Endothelial cell of umbilical vein (primary cell): ENCODE data around the gene GRPEL1. TPM values are rescaled to one million over a fixed set of nuclear protein-coding genes. Genes with fewer than 3 reads are reported as not detected.

Experiments
- BruUV-seq: library from RNA; stranded (reverse); fragments of 400-500 nt; replicated peaks from 2 replicates; lab custom pipeline; 2021; lab: Mats Ljungman, UMichigan
- CTCF ChIA-PET: fragments of 300-600, 350-600 bp; sonication (Branson Sonifier 250); formaldehyde crosslinking; loops from one replicate; lab custom pipeline; 2021; ENCODE audit warnings: antibody characterized with exemption, inconsistent platforms; lab: Charles Lee
- POLR2A ChIA-PET: fragments of 300-600, 350-600 bp; sonication (Branson Sonifier 250); formaldehyde crosslinking; loops from one replicate; lab custom pipeline; 2021; ENCODE audit warnings: antibody characterized with exemption, inconsistent platforms; lab: Charles Lee
- DNase-seq: peaks from one replicate; pipeline ENCODE4 v3.0.0-alpha.2; 2011; ENCODE audit warnings: low read depth, low spot score
- FAIRE-seq: peaks from 2 replicates; lab custom pipeline; 2011; peaks lifted over from hg19 to GRCh38; lab: Jason Lieb, UNC
- H2AFZ ChIP-seq: 2 replicates; pipeline ENCODE4 v1.6.0; 2012; ENCODE audit warnings: low read depth, low read length, control low read depth, inconsistent platforms
- H3K27ac ChIP-seq: 2 replicates; pipeline ENCODE4 v1.5.1; 2011; ENCODE audit warnings: low read depth, mild to moderate bottlenecking, control low read depth, low read length, moderate library complexity; ENCODE audit not compliant: insufficient read depth
- H3K27me3 ChIP-seq, 2 experiments: 2 replicates each; pipeline versions ENCODE4 v1.6.0 to v1.6.1; 2011; ENCODE audit warnings: low read length in 2 of 2, mixed read lengths in 1 of 2; ENCODE audit not compliant: control insufficient read depth in 2 of 2, insufficient read depth in 2 of 2
- H3K36me3 ChIP-seq, 2 experiments: 2 replicates in 1 of 2; 3 replicates in 1 of 2; pipeline ENCODE4 v1.5.1; 2011; ENCODE audit warnings: low read length in 2 of 2, mild to moderate bottlenecking in 1 of 2, moderate library complexity in 1 of 2; ENCODE audit not compliant: control insufficient read depth in 2 of 2, insufficient read depth in 2 of 2; ENCODE audit errors: extremely low read depth in 1 of 2
- H3K4me1 ChIP-seq: 3 replicates; pipeline ENCODE4 v1.5.1; 2011; ENCODE audit warnings: mild to moderate bottlenecking, low read length; ENCODE audit not compliant: control insufficient read depth, insufficient read depth; ENCODE audit errors: extremely low read depth
- H3K4me2 ChIP-seq: 2 replicates; pipeline ENCODE4 v1.6.1; 2011; ENCODE audit warnings: low read length, control low read depth, mixed read lengths; ENCODE audit not compliant: insufficient read depth
- H3K4me3 ChIP-seq, 3 experiments: fragments of 200-600 bp in 1 of 3; sonication (generic), shearing (Covaris generic) in 1 of 3; replicated peaks in 1 of 3; 2 replicates each; pipeline ENCODE4 v1.5.1; 2011 to 2016; ENCODE audit warnings: control low read depth in 3 of 3, low read length in 3 of 3, mild to moderate bottlenecking in 2 of 3, inconsistent platforms in 1 of 3, low read depth in 1 of 3, moderate library complexity in 1 of 3; ENCODE audit not compliant: insufficient read depth in 1 of 3
- H3K79me2 ChIP-seq: 2 replicates; pipeline ENCODE4 v1.6.0; 2012; ENCODE audit warnings: low read length, inconsistent platforms; ENCODE audit not compliant: control insufficient read depth, insufficient read depth
- H3K9ac ChIP-seq: replicated peaks from 2 replicates; pipeline ENCODE3; 2011; ENCODE audit warnings: low read length, control low read depth; ENCODE audit not compliant: insufficient read depth; ENCODE audit errors: extremely low read depth
- H3K9me1 ChIP-seq: replicated peaks from 3 replicates; pipeline ENCODE4 v1.6.0; 2011; ENCODE audit warnings: mild to moderate bottlenecking, low read length; ENCODE audit not compliant: control insufficient read depth, insufficient read depth; ENCODE audit errors: extremely low read depth
- H3K9me3 ChIP-seq: replicated peaks from 2 replicates; pipeline ENCODE4 v1.5.1; 2012; ENCODE audit warnings: low read length, inconsistent platforms; ENCODE audit not compliant: control insufficient read depth, insufficient read depth
- H4K20me1 ChIP-seq: replicated peaks from 2 replicates; pipeline ENCODE3; 2011; ENCODE audit warnings: mild to moderate bottlenecking, low read length; ENCODE audit not compliant: control insufficient read depth, insufficient read depth; ENCODE audit errors: extremely low read depth
- CTCF ChIP-seq, 2 donors: IDR thresholded peaks; 1 replicate in 1 of 2; 2 replicates in 1 of 2; pipeline ENCODE4 v1.5.1; 2011; ENCODE audit warnings: low read length in 2 of 2, mild to moderate bottlenecking in 2 of 2, moderate library complexity in 2 of 2, control low read depth in 1 of 2, inconsistent platforms in 1 of 2, low read depth in 1 of 2; ENCODE audit not compliant: insufficient read depth in 1 of 2; ENCODE audit errors: extremely low read depth in 1 of 2
- EZH2 ChIP-seq: IDR thresholded peaks from 2 replicates; pipeline ENCODE4 v1.6.1; 2012; ENCODE audit warnings: borderline replicate concordance, low read depth, mild to moderate bottlenecking, moderate library complexity, low read length, inconsistent platforms; ENCODE audit not compliant: severe bottlenecking
- FOS ChIP-seq: IDR thresholded peaks from 2 replicates; pipeline ENCODE4 v1.6.1; 2011; ENCODE audit warnings: mild to moderate bottlenecking, low read length, moderate library complexity, borderline replicate concordance; ENCODE audit not compliant: insufficient read depth
- POLR2A ChIP-seq: IDR thresholded peaks from 2 replicates; pipeline ENCODE4 v1.6.1; 2012; ENCODE audit warnings: low read depth, mild to moderate bottlenecking, control low read depth, low read length
- POLR2AphosphoS5 ChIP-seq: IDR thresholded peaks from 2 replicates; pipeline ENCODE4 v1.6.1; 2012; ENCODE audit warnings: low read depth, mild to moderate bottlenecking, control low read depth, low read length, moderate library complexity; ENCODE audit not compliant: insufficient read depth
- dilution Hi-C: fragments of 300-500 bp; cut with MboI; formaldehyde crosslinking; loops from one replicate; pipeline ENCODE4 v1.15.0; 2019; ENCODE audit warnings: low sequenced_read_pairs; ENCODE audit not compliant: extremely low pct_ligation_motif_present
- intact Hi-C: fragments of 100-400 bp; cut with micrococcal nuclease; formaldehyde crosslinking; loops from one replicate; pipeline ENCODE4 v1.10.0; 2022
- polyA plus RNA-seq, 4 experiments: library from polyadenylated mRNA; depleted of rRNA in 3 of 4; stranded (reverse) in 3 of 4; unstranded in 1 of 4; fragments of >200 nt; gene quantifications; 2 replicates each; pipeline versions ENCODE4 v1.2.1 to v1.2.3, GENCODE V29; 2011 to 2012; ENCODE audit warnings: missing spikeins in 1 of 4
- total RNA-seq: library from RNA; stranded (reverse); gene quantifications from 2 replicates; pipeline ENCODE4 v1.2.3, GENCODE V29; 2021
- TF ChIP-seq, protein P1 (sequence below): IDR thresholded peaks from 2 replicates; pipeline ENCODE4 v1.6.1; 2011; ENCODE audit not compliant: insufficient read depth, insufficient read length

GRPEL1 gene
- total and polyA plus RNA-seq, 2 donors (not counting 3 experiments of a cell fraction or from before 2014, with no cell fraction given), result 17.3 to 42.6 TPM

GRCh38 chr4:7024336-7024890, 43.5 kb downstream of the GRPEL1 start:
- Histone ChIP-seq H3K9me3 (no peaks in the 10 kb centered on the region), H3K9ac (no peak overlapping the region), H3K79me2 (no peaks in the 10 kb centered on the region), H3K4me1 (no peaks in the 10 kb centered on the region), H4K20me1 (no peaks in the 10 kb centered on the region), H3K27ac (no peak overlapping the region), H3K9me1 (no peaks in the 10 kb centered on the region), H3K4me3 (no peak overlapping the region), H3K27me3 (no peaks in the 10 kb centered on the region), H3K4me2 (no peak overlapping the region), H3K36me3 (peaks cover 0 to 17% of the 10 kb centered on the region in 2 experiments), H2AFZ (no peak overlapping the region)
- CTCF ChIA-PET, result no interaction called here
- BruUV-seq, result no TSS peak
- intact Hi-C loops (no loop called here), dilution Hi-C loops (loop anchor here (5.0 kb wide), 1 partner anchor 37 kb away; no protein-coding TSS in a partner anchor)
- POLR2A ChIA-PET, result no interaction called here
- FAIRE-seq (no peak), DNase-seq (no peak)
- TF ChIP-seq CTCF (IDR thresholded peaks at IDR 0.05; ENCODE audit: extremely low read depth in 1 of 2, insufficient read depth in 1 of 2, low read depth in 1 of 2, low read length in 2 of 2), result no peak
- no peak for TF ChIP-seq FOS
- TF ChIP-seq POLR2AphosphoS5, result no peak
- no peak for TF ChIP-seq POLR2A
- no peak for TF ChIP-seq EZH2
- TF ChIP-seq, protein P1, sequence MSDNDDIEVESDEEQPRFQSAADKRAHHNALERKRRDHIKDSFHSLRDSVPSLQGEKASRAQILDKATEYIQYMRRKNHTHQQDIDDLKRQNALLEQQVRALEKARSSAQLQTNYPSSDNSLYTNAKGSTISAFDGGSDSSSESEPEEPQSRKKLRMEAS, result no peak
